ENCODE data around the gene GABRB1. TPM values are rescaled to one million over a fixed set of nuclear protein-coding genes. Genes with fewer than 3 reads are reported as not detected.

GABRB1 gene
- total RNA-seq, 2 donors from 2014 or later: 0.82 TPM; not detected in 1

DNA sequence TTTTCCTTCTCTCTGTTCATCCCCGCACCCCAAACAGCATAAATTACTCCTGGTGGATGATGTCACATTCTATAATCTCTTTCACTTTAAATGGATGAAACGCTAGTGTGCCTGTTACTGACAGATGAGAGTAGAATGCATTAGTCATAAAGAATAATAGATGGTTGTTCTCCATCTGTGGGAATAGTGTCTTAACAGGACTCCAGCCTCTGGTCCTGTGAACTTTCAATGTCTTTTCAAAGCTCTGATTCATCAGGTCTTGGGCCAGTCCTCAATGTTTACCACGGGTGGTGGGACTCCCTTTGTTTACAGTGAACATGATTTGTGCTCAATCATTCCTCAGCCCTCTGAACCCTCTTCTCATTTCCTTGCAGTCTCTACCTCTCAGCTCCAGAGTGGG is 182.6 kb downstream of the GABRB1 start:
- Histone ChIP-seq H3K9me3 (no peaks in the 10 kb centered on the region), H3K4me1 (no peaks in the 10 kb centered on the region), H3K27ac (no peak overlapping the region), H3K9ac (ENCODE audit: low read depth in 2 of 2, low read length in 2 of 2) (no peak overlapping the region), H3K4me3 (no peak overlapping the region), H3K36me3 (no peaks in the 10 kb centered on the region), H3K27me3 (no peaks in the 10 kb centered on the region)
- intact Hi-C loops (cut with DNase I): no loop called here
- no peak for DNase-seq
- TF ChIP-seq, protein P1, sequence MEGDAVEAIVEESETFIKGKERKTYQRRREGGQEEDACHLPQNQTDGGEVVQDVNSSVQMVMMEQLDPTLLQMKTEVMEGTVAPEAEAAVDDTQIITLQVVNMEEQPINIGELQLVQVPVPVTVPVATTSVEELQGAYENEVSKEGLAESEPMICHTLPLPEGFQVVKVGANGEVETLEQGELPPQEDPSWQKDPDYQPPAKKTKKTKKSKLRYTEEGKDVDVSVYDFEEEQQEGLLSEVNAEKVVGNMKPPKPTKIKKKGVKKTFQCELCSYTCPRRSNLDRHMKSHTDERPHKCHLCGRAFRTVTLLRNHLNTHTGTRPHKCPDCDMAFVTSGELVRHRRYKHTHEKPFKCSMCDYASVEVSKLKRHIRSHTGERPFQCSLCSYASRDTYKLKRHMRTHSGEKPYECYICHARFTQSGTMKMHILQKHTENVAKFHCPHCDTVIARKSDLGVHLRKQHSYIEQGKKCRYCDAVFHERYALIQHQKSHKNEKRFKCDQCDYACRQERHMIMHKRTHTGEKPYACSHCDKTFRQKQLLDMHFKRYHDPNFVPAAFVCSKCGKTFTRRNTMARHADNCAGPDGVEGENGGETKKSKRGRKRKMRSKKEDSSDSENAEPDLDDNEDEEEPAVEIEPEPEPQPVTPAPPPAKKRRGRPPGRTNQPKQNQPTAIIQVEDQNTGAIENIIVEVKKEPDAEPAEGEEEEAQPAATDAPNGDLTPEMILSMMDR (IDR thresholded peaks at IDR 0.05): no peak

DNA sequence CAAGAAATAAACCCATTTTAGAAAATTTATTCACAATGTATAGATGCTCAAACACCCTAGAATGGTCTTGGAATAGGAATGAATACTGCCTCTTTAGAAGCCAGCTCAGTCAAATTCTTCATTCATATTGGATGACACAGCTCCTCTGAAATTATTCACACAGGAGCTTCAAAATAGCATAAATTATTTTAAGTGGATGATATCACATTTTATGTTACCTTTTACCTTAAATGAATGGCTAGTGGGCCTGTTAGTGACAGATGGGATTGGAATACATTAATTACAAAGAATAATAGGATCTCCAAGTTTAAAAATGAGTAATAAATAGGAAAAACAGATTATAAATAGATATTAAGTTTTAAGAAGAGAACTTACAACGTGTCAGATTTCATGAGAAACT is 184.4 kb downstream of the GABRB1 start:
- Histone ChIP-seq H3K4me3 (no peak overlapping the region), H3K4me1 (no peaks in the 10 kb centered on the region), H3K36me3 (no peaks in the 10 kb centered on the region), H3K9me3 (no peaks in the 10 kb centered on the region), H3K9ac (ENCODE audit: low read depth in 2 of 2, low read length in 2 of 2) (no peak overlapping the region), H3K27ac (no peak overlapping the region), H3K27me3 (no peaks in the 10 kb centered on the region)
- TF ChIP-seq, protein P1 (IDR thresholded peaks at IDR 0.05): no peak
- intact Hi-C loops (cut with DNase I): no loop called here
- DNase-seq: no peak

DNA sequence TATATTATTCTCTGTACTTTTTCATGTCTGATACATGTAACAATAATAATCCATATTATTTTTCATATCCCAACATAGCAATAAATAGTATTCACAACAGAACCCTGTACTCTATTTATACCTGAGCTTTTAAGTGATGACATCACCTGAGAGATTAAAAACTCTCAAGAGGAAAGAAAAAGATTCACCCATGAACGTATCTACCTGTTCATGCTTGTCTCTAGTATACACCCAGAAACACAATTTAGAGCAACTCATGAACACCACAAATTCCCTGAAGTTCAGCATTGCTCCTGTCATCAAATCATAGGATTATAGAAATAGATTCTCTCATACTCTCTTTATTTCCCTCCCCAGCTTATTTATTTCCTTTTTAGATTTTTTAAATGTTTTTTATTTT is 185.9 kb downstream of the GABRB1 start:
- Histone ChIP-seq H3K4me1 (no peaks in the 10 kb centered on the region), H3K27me3 (no peaks in the 10 kb centered on the region), H3K36me3 (no peaks in the 10 kb centered on the region), H3K27ac (no peak overlapping the region), H3K9ac (ENCODE audit: low read depth in 2 of 2, low read length in 2 of 2) (no peak overlapping the region), H3K4me3 (no peak overlapping the region), H3K9me3 (no peaks in the 10 kb centered on the region)
- intact Hi-C loops (cut with DNase I): no loop called here
- TF ChIP-seq, protein P1 (IDR thresholded peaks at IDR 0.05): no peak
- no peak for DNase-seq

DNA sequence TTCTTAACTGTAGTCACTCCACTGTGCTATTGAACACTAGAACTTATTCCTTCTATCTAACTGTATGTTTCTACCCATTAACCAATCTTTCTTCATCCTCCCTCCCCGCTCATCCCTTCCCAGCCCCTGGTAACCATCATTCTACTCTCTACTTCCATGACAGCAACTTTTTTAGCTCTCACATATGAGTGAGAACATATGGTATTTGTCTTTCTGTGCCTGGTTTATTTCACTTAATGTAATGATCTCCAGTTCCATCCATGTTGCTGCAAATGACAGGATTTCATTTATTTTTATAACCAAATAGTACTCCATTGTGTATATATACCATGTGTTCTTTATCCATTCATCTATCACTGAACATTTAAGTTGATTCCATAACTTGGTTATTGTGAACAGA is 186.5 kb downstream of the GABRB1 start:
- TF ChIP-seq, protein P1 (IDR thresholded peaks at IDR 0.05): no peak
- DNase-seq: no peak
- no peaks in the 10 kb centered on the region for H3K27me3 ChIP-seq
- H3K27ac ChIP-seq: no peak overlapping the region
- H3K9ac ChIP-seq (ENCODE audit: low read depth in 2 of 2, low read length in 2 of 2): no peak overlapping the region
- H3K4me3 ChIP-seq: no peak overlapping the region
- no peaks in the 10 kb centered on the region for H3K9me3 ChIP-seq
- no peaks in the 10 kb centered on the region for H3K36me3 ChIP-seq
- intact Hi-C loops (cut with DNase I): no loop called here
- H3K4me1 ChIP-seq: no peaks in the 10 kb centered on the region

DNA sequence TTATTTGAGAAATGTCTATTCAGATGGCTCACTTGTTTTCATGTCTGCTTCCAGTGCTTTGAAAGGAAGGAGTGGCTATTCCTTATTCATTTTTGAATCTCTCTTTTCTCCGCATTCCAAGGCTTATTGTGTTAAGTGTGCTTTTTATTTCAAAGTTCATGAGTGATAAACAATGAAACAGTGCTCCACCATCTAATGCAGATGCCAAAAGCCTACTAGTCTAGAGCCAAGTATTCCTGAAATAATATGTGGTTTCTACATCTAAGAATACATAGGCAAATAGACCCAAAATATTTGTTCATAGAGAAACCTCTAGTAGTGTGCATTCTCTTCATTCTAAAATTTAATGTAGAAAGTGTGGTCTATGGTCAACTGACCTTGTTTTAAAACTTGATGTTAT is 187.3 kb downstream of the GABRB1 start:
- TF ChIP-seq, protein P1 (IDR thresholded peaks at IDR 0.05): no peak
- no peak overlapping the region for H3K9ac ChIP-seq (ENCODE audit: low read depth in 2 of 2, low read length in 2 of 2)

DNA sequence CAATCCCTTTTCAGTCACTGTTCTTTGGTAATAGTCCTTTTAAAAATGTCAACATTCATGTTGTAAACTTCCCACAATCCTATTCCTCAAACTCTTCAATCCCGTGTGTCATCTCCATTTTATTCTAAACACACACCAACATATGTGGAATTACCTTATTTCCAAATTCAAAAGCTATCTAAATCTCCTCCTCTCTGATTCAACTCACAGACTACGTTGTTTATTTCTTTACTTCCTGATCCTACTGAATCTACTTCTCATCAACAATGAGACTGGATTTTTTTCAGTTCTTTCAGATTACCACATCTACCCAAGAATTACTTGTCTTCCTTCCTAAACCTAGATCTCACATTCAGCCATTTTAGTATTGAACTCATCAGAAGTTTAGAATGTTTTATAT is 188.2 kb downstream of the GABRB1 start:
- Histone ChIP-seq H3K27me3 (no peaks in the 10 kb centered on the region), H3K27ac (no peak overlapping the region), H3K9me3 (no peaks in the 10 kb centered on the region), H3K9ac (ENCODE audit: low read depth in 2 of 2, low read length in 2 of 2) (no peak overlapping the region), H3K4me1 (no peaks in the 10 kb centered on the region), H3K36me3 (no peaks in the 10 kb centered on the region), H3K4me3 (no peak overlapping the region)
- intact Hi-C loops (cut with DNase I): no loop called here
- TF ChIP-seq, protein P1 (IDR thresholded peaks at IDR 0.05): no peak
- no peak for DNase-seq

More for the DNA sequence above, 187.3 kb downstream of the GABRB1 start:
- intact Hi-C loops (cut with DNase I): no loop called here
- no peaks in the 10 kb centered on the region for H3K4me1 ChIP-seq
- H3K36me3 ChIP-seq: no peaks in the 10 kb centered on the region
- H3K9me3 ChIP-seq: no peaks in the 10 kb centered on the region
- no peak overlapping the region for H3K4me3 ChIP-seq
- H3K27ac ChIP-seq: no peak overlapping the region
- no peaks in the 10 kb centered on the region for H3K27me3 ChIP-seq
- no peak for DNase-seq

Data from colonic mucosa (tissue), 4 donors.